HL-60 (cell line): ENCODE measurements around the gene FAM98B.

Source experiments
- CTCF ChIP-seq: IDR thresholded peaks from one replicate; pipeline ENCODE4 v1.5.1; 2011; ENCODE audit warnings: low read length, control low read depth, inconsistent platforms; ENCODE audit not compliant: insufficient read depth
- GABPA ChIP-seq: IDR thresholded peaks from 2 replicates; pipeline ENCODE4 v1.6.1; 2012; ENCODE audit warnings: low read depth
- POLR2AphosphoS5 ChIP-seq: IDR thresholded peaks from 2 replicates; pipeline ENCODE4 v1.6.1; 2012; ENCODE audit warnings: low read depth
- REST ChIP-seq: IDR thresholded peaks from 2 replicates; pipeline ENCODE4 v1.6.1; 2012; ENCODE audit warnings: low read depth; ENCODE audit not compliant: insufficient replicate concordance
- SPI1 ChIP-seq: IDR thresholded peaks from 2 replicates; pipeline ENCODE4 v1.6.1; 2012; ENCODE audit warnings: low read depth, mild to moderate bottlenecking, borderline replicate concordance

- TF ChIP-seq CTCF (no peak), GABPA (no peak), SPI1 (no peak), POLR2AphosphoS5 (no peak), REST (no peak)
Observed at GRCh38 chr15:38530113-38530512, 76.2 kb downstream of the FAM98B start.
